GM12872 (cell line): ENCODE data around the gene ZNF343.

ENCODE experiments used
- TF ChIP-seq, protein P1 (sequence below): IDR thresholded peaks from 3 replicates; pipeline ENCODE4 v1.5.1; 2011; ENCODE audit warnings: low read depth, mild to moderate bottlenecking, low read length, moderate library complexity; ENCODE audit not compliant: insufficient read depth

Gene ZNF343

DNA sequence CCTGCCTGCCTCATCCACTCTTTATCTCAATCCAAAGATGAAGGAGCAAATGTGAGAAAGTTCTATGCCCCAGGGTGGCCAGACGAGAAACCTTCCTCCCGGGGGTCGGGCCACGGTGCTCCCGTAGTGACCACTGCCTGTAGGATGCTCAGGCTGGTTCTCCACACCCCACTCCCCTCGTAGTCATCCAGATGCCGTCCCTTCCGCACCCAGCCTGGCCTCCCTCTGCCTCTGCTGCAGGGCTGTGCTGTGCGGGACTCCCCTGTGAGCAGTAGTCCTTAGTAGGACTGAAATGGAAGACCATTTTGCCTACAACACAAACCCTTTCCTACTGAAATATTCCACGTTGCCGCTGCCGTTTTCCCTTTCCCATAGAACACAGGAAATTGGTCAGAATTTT, 29.6 kb upstream of the ZNF343 start:
- TF ChIP-seq, protein P1, sequence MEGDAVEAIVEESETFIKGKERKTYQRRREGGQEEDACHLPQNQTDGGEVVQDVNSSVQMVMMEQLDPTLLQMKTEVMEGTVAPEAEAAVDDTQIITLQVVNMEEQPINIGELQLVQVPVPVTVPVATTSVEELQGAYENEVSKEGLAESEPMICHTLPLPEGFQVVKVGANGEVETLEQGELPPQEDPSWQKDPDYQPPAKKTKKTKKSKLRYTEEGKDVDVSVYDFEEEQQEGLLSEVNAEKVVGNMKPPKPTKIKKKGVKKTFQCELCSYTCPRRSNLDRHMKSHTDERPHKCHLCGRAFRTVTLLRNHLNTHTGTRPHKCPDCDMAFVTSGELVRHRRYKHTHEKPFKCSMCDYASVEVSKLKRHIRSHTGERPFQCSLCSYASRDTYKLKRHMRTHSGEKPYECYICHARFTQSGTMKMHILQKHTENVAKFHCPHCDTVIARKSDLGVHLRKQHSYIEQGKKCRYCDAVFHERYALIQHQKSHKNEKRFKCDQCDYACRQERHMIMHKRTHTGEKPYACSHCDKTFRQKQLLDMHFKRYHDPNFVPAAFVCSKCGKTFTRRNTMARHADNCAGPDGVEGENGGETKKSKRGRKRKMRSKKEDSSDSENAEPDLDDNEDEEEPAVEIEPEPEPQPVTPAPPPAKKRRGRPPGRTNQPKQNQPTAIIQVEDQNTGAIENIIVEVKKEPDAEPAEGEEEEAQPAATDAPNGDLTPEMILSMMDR: no peak

DNA sequence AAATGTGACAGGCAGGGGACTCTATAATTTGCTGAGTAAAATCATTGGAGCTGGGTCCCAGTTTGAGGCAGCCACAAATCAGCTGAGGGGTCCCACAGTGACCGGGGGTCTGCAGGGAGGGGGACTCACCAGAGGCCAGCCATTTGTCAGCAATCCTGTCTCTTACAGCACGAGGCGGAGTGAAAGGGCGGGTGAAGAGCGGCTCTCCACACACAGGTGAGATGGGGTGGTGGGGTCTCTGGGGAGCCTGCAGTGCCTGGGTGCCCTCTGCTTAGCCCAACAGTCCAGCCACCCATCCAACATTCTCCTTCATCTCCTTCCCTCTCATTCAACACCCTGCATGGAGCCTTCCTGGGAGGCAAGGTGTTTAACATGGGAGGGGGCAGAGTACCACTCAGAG, 28.4 kb upstream of the ZNF343 start:
- TF ChIP-seq, protein P1: no peak

DNA sequence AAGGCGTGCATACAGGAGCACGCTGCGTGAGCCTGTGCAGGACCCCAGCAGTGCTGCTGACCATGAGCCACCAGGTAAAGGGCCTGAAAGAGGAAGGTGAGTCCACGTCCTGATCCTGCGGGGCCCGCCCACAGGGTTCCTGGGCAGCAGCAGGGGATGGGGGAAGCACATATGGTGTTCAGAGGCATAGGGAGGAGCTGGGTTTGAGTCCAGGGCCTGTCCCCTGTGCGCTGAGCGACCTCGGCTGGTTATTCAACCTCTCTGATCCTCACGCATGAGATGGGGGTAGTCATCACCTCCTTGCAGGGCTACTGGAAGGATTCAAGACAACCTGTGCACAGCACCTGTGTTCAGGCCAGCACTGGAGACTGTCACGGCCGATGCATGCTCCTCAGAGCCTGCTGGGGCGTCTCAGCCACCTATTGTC, 27.9 kb upstream of the ZNF343 start, which contains the start of gene TMC2:
TMC2 (plus strand) TSS at position 14 of the 427 bp plus-strand sequence; CDS start at position 63, 49 bp downstream.
- TF ChIP-seq, protein P1: no peak

DNA sequence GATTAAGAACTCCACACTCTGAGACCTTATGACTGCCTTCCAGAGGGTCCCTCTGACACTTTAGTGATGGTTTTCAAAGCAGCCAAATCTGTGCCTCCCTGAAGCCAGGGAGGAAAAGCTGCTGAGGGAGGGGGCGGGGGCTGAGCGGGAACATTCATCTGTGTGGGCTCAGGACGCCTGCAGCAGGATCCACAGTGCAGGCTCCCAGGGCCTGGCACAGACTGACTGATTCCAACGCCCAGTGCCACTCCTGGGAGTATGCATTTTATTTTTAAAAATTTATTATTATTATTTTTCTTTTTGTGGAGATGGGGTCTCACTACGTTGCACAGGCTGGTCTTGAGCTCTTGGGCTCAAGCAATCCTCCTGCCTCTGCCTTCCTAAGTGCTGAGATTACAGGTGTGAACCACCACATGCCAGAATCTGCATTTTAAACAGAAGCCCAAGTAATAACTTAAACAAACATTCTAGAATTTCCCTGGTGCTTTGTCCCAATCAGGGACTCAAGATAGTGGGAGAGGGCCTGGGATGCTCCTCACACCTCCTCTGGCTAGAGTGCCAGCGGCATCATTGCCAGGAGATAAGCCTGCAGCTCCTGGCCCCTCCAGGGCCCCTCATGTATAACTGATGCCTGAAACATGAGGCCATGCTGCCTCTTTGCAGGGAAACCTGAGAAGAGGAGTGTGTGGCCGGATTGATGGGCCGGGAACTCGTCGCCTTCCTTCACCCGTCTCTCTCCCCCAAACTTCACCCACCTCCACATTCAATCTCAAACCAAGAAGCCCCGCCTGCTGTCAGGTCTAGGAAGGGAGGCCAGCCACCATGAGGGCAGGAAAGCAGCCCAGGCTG, 27.2 kb upstream of the ZNF343 start:
- TF ChIP-seq, protein P1: no peak

DNA sequence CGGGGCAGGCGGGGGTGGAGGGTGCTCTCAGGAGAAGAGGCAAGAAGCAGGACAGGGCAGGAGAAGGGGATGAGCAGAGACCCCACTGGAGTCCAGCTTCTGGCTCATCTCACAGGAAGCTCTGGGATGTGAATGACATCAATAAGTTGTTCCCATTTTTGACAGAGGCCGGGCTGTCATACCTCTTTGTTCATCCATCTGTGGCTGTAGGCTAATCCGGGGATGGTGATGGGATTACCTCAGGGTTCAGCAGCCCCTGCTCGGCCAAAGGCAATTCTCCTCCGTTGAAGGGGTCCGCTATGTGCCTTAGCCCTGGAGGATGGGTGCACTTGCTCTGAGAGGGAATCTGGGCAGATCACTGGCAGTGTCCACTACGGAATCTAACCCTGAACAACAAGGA, 24.4 kb upstream of the ZNF343 start:
- TF ChIP-seq, protein P1: no peak

DNA sequence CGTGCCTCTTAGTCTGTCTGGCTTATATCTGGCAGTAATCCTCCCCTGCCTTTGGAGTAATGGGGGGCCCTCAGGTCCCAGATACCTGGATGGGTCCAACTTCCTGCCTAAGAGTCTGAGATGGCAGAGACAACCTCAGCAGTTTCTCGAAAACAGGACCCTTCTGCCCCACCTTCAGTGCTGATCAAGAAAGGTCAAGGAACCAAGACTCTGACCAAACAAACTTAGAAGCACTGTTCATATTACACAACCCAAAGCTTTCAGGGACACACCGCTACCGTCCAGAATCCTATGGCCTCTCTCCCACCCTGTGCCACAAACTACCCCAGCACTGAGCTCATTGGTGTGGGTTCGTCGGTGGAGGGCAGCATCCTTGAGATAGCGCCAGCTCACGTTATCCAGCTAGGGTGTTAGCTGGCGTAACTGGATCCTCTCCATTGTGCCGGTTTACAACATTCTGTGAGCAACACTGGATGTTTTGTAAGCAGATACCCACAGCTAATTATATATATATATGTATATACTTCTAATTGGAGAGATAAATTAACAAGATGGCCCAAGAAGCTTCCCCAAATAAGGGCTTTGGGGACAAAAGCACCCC, 20.1 kb upstream of the ZNF343 start:
- TF ChIP-seq, protein P1: no peak

DNA sequence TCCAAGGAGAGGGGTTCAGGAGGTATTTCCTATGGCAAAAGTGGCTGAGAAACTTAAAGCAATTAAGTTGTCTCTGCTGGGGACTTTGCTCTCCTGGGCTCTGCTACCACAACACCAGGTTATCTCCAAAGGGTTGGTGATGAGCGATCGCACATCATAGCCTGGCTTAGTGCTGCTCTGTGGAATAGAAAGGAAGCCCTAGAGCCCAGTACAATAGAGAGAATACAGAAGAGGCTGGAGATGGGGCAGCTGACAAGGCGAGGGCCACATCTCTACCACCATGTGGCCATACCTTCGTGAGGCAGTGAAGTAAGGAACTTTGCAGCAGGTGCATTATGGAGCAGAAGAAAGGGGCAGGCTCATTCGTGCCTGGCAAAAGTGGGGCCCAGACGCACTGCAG, 19.0 kb upstream of the ZNF343 start:
- TF ChIP-seq, protein P1: no peak
